RWPE1 (cell line): ENCODE measurements around the gene CD70.
A peak's percentile ranks its signal among the peaks of the same experiment; 100 is the strongest.
"Not testable (repeated sequence)": the region's sequence is repeated elsewhere in the genome, so short reads cannot be mapped to it uniquely, and the experiment has no call there.

Experiments
- CTCF ChIA-PET: fragments of 350-600 bp; sonication (Branson Sonifier 250); formaldehyde crosslinking; extraction: SDS; loops from one replicate; lab custom pipeline; 2021; lab: Yijun Ruan, JAX
- POLR2A ChIA-PET: fragments of 400-600 bp; formaldehyde crosslinking; extraction: SDS; loops from one replicate; lab custom pipeline; 2020; ENCODE audit warnings: antibody characterized with exemption; ENCODE audit not compliant: low non-redundant PET; lab: Yijun Ruan, JAX
- DNase-seq: peaks from one replicate; pipeline ENCODE4 v3.0.0; 2012; ENCODE audit warnings: low spot score
- H3K27ac ChIP-seq: fragments of 450-650 bp; 2 replicates; pipeline ENCODE4 v1.5.1; 2017
- CTCF ChIP-seq: fragments of 450-650 bp; conservative IDR thresholded peaks from 2 replicates; pipeline ENCODE4 v1.5.1; 2017; ENCODE audit warnings: low read depth, mild to moderate bottlenecking

Gene CD70

DNA sequence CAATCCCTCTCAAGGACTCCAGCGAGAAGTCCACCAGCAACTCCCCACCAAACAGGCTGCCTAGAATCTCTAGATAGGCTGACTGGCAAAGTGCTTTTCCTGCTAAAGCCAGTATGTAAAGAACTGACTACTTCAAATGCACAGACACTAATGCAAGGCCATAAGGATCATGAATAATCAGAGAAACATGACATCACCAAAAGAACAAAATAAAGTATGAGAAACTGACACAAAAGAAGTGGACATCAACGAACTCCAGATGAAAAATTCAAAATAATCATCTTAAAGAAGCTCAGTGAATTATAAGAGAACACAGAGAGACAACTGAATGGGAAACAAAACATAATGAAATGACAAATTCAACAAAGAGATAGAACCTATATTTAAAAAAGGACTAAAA lies 26.4 kb upstream of the CD70 start:
- TF ChIP-seq CTCF: no peak
- DNase-seq: no peak
- POLR2A ChIA-PET: no interaction called here
- CTCF ChIA-PET: interaction anchor here (0.5 kb wide), 1 partner anchor 22 kb away, joined by 3 read pairs; no protein-coding TSS in a partner anchor
- H3K27ac ChIP-seq: no peak overlapping the region

DNA sequence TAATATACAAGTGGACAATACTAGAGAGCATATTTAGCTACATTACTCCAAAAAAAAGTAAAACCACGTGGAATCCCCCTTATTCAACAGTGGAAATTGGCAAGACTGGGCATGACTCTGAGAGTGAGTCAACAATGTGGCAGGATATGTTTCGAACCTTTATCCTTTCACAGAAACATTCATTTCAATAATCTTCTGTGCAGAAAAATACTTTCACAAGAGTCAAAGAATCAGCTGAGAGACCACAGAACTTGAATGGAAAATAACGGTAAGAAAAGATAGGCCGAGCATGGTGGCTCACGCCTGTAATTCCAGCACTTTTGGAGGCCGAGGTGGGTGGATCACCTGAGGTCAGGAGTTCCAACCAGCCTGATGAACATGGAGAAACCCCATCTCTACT lies 25.1 kb upstream of the CD70 start:
- peak; percentile 79 for DNase-seq
- TF ChIP-seq CTCF: no peak
- ChIA-PET POLR2A (no interaction called here), CTCF (interaction anchor here (0.6 to 0.7 kb wide), 2 partner anchors 65 to 631 kb away, joined by 5 to 6 read pairs; no protein-coding TSS in a partner anchor)
- H3K27ac ChIP-seq: peak overlapping the region; percentile 75

GRCh38 chr19:6613711-6614110 lies 22.8 kb upstream of the CD70 start:
- TF ChIP-seq CTCF: no peak
- peak overlapping the region; percentile 49 for H3K27ac ChIP-seq
- ChIA-PET CTCF (no interaction called here), POLR2A (no interaction called here)
- peak; percentile 22 for DNase-seq

DNA sequence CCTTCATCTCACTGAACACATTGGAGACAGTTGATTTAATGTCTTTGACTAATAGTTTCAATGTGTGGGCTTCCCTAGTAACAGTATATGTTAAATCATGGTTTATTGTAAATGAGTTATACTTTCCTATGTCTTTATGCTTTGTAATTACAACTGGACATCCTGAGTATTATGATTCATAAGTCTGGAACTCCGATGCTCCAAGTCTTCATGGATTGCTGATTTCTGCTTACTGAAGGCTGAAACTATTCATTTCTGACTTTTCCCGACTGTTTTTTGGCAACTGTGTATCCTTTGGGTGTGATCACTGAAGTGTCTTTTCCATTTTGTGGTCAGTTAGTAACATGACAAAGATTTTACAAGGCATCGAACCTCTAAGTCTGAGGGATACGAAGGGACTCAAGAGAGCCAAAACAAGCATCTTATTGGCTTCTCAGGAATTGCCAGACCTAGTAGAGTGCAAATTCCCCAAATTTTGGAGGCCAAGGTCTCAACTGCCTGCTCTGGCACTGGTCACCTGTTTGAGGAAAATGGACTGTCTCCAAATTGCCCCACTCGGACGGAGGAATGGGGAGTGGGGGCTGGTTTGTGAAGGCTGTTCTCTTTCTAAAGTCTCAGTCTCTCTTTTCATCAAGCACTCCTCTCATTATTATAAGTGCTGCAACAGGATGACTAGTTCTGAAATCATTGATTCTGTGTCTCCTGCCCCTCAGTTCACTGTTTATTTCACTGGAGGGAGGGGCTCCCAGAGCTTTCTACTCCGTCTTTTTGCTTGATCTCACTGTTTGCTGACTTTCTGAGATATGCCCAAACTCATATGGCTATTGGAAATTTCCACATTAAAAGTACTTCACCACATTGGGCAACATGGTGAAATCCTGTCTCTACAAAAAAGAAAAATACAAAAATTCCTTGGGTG lies 20.2 kb upstream of the CD70 start:
- no peak for TF ChIP-seq CTCF
- POLR2A ChIA-PET: no interaction called here
- DNase-seq: peak; percentile 72
- peak overlapping the region; percentile 87 for H3K27ac ChIP-seq
- CTCF ChIA-PET: interaction anchor here (0.5 to 0.7 kb wide), 3 partner anchors 49 to 931 kb away, joined by 3 to 5 read pairs (median 4); no protein-coding TSS in a partner anchor

- no peak for DNase-seq
- no peak for TF ChIP-seq CTCF
- H3K27ac ChIP-seq: no peak overlapping the region
- POLR2A ChIA-PET: no interaction called here
- CTCF ChIA-PET: no interaction called here
Observed at GRCh38 chr19:6608940-6609339, 18.0 kb upstream of the CD70 start.

GRCh38 chr19:6608146-6608545 lies 17.2 kb upstream of the CD70 start:
- POLR2A ChIA-PET, H3K27ac ChIP-seq, DNase-seq: not testable (repeated sequence)
- CTCF ChIA-PET: interaction anchor here (0.6 kb wide), 1 partner anchor 128 kb away, joined by 4 read pairs; no protein-coding TSS in a partner anchor

DNA sequence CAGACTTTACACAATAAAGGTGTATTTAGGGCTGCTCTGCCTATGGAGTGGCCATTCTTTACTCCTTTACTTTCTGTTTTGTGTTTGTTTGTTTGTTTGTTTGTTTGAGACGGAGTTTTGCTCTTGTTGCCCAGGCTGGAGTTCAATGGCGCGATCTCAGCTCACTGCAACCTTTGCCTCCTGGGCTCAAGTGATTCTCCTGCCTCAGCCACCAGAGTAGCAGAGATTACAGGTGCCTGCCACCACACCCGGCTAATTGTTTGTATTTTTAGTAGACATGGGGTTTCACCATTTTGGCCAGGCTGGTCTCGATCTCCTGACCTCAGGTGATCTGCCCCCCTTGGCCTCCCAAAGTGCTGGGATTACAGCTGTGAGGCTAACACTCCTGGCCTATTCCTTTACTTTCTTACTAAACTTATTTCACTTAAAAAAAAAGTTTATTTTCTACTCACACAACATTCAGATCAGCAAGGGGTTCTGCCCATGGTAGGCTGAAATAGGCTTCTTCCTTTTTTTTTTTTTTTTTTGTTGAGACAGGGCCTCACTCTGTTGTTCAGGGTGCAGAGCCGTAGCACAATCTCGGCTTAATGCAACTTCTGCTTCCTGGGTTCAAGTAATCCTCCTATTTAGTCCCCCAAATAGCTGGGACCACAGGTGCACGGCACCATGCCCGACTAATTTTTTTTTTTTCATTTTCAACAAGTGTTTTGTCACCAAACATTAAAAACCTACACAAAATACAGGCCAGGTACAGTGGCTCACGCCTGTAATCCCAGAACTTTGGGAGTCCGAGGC lies 15.5 kb upstream of the CD70 start:
- CTCF ChIA-PET: interaction anchor here (0.5 to 0.7 kb wide), 2 partner anchors 177 to 307 kb away, joined by 3 read pairs; no protein-coding TSS in a partner anchor
- DNase-seq, POLR2A ChIA-PET, H3K27ac ChIP-seq: not testable (repeated sequence)
